HEK293 (cell line): ENCODE results near the gene IL12B.

Experiments
- CTCF ChIA-PET: fragments of 350-600 bp; formaldehyde crosslinking; extraction: SDS; loops from one replicate; lab custom pipeline; 2021; ENCODE audit warnings: antibody characterized with exemption; lab: Yijun Ruan, JAX
- POLR2A ChIA-PET: fragments of 300-600 bp; formaldehyde crosslinking; extraction: SDS; loops from one replicate; lab custom pipeline; 2020; ENCODE audit warnings: antibody characterized with exemption, inconsistent platforms; lab: Yijun Ruan, JAX
- H3K27ac ChIP-seq: fragments of 200-500 bp; sonication (Bioruptor generic); 2 replicates; pipeline ENCODE4 v1.5.1; 2014; ENCODE audit warnings: low read depth, low read length, control low read depth, inconsistent platforms; ENCODE audit errors: extremely low read depth
- H3K36me3 ChIP-seq, 2 experiments: fragments of 200-500 bp in 1 of 2; sonication (Bioruptor generic) in 1 of 2; 1 replicate in 1 of 2; 2 replicates in 1 of 2; pipeline ENCODE4 v1.5.1; 2014 to 2017; ENCODE audit warnings: inconsistent platforms in 2 of 2, low read length in 2 of 2; ENCODE audit not compliant: control insufficient read depth in 2 of 2, insufficient read depth in 1 of 2
- H3K4me1 ChIP-seq: fragments of 200-500 bp; sonication (Bioruptor generic); 2 replicates; pipeline ENCODE4 v1.5.1; 2014; ENCODE audit warnings: mild to moderate bottlenecking, low read length, inconsistent platforms; ENCODE audit not compliant: control insufficient read depth, insufficient read depth
- H3K4me3 ChIP-seq: 2 replicates; pipeline ENCODE4 v1.5.1; 2011; ENCODE audit warnings: low read depth, mild to moderate bottlenecking, control low read depth, low read length, moderate library complexity
- H3K9me3 ChIP-seq: fragments of 200-500 bp; sonication (Bioruptor generic); 2 replicates; pipeline ENCODE4 v1.5.1; 2014; ENCODE audit warnings: low read depth, low read length, inconsistent platforms; ENCODE audit not compliant: control insufficient read depth, insufficient read depth
- AEBP2 ChIP-seq: fragments of 450-650 bp; formaldehyde crosslinking; IDR thresholded peaks from 2 replicates; pipeline ENCODE4 v1.5.1; 2016; ENCODE audit warnings: missing biosample characterization, missing genetic modification characterization, borderline replicate concordance
- KLF8 ChIP-seq: fragments of 450-650 bp; formaldehyde crosslinking; IDR thresholded peaks from 2 replicates; pipeline ENCODE4 v1.5.1; 2016; ENCODE audit warnings: missing biosample characterization, missing genetic modification characterization
- MEIS1 ChIP-seq: sonication (generic); formaldehyde crosslinking; IDR thresholded peaks from 2 replicates; pipeline ENCODE4 v1.8.1; 2022; ENCODE audit warnings: missing genetic modification reagents, mild to moderate bottlenecking, borderline replicate concordance
- PRDM1 ChIP-seq: fragments of 450-650 bp; formaldehyde crosslinking; IDR thresholded peaks from 2 replicates; pipeline ENCODE4; 2016; ENCODE audit warnings: missing biosample characterization, missing genetic modification characterization
- SP7 ChIP-seq: fragments of 450-650 bp; formaldehyde crosslinking; IDR thresholded peaks from 2 replicates; pipeline ENCODE4 v1.5.1; 2016; ENCODE audit warnings: missing biosample characterization, missing genetic modification characterization
- ZBTB20 ChIP-seq: fragments of 450-650 bp; formaldehyde crosslinking; IDR thresholded peaks from 2 replicates; pipeline ENCODE4 v1.5.1; 2016; ENCODE audit warnings: missing biosample characterization, missing genetic modification characterization
- ZIC2 ChIP-seq: fragments of 450-650 bp; formaldehyde crosslinking; IDR thresholded peaks from 2 replicates; pipeline ENCODE4 v1.5.1; 2016; ENCODE audit warnings: missing biosample characterization, missing genetic modification characterization
- ZNF18 ChIP-seq: fragments of 450-650 bp; formaldehyde crosslinking; IDR thresholded peaks from 2 replicates; pipeline ENCODE4 v1.5.1; 2016; ENCODE audit warnings: missing biosample characterization, missing genetic modification characterization
- ZNF221 ChIP-seq: fragments of 450-650 bp; formaldehyde crosslinking; IDR thresholded peaks from 2 replicates; pipeline ENCODE4 v1.5.1; 2017; ENCODE audit warnings: missing biosample characterization, missing genetic modification characterization, borderline replicate concordance
- ZNF366 ChIP-seq: fragments of 450-650 bp; formaldehyde crosslinking; conservative IDR thresholded peaks from 2 replicates; pipeline ENCODE4 v1.5.1; 2016; ENCODE audit warnings: missing biosample characterization, missing genetic modification characterization
- ZNF391 ChIP-seq: fragments of 450-650 bp; formaldehyde crosslinking; IDR thresholded peaks from 2 replicates; pipeline ENCODE4 v1.5.1; 2016; ENCODE audit warnings: low read depth, missing biosample characterization, missing genetic modification characterization, borderline replicate concordance
- ZNF473 ChIP-seq: fragments of 450-650 bp; formaldehyde crosslinking; IDR thresholded peaks from 2 replicates; pipeline ENCODE4 v1.5.1; 2017; ENCODE audit warnings: missing biosample characterization, missing genetic modification characterization
- ZNF626 ChIP-seq: fragments of 450-650 bp; sonication (Bioruptor Pico); formaldehyde crosslinking; IDR thresholded peaks from 2 replicates; pipeline ENCODE4 v1.5.1; 2018; ENCODE audit warnings: missing biosample characterization, missing genetic modification characterization, inconsistent platforms
- ZNF654 ChIP-seq: fragments of 450-650 bp; formaldehyde crosslinking; IDR thresholded peaks from 2 replicates; pipeline ENCODE4 v1.5.1; 2016; ENCODE audit warnings: low read depth, missing biosample characterization, missing genetic modification characterization
- ZNF777 ChIP-seq: fragments of 450-650 bp; formaldehyde crosslinking; IDR thresholded peaks from 2 replicates; pipeline ENCODE4 v1.5.1; 2017; ENCODE audit warnings: missing biosample characterization, missing genetic modification characterization, borderline replicate concordance
- ZNF785 ChIP-seq: fragments of 450-650 bp; formaldehyde crosslinking; IDR thresholded peaks from 2 replicates; pipeline ENCODE4 v1.5.1; 2016; ENCODE audit warnings: missing biosample characterization, missing genetic modification characterization
- ZNF792 ChIP-seq: fragments of 450-650 bp; formaldehyde crosslinking; IDR thresholded peaks from 2 replicates; pipeline ENCODE4 v1.5.1; 2016; ENCODE audit warnings: missing biosample characterization, missing genetic modification characterization
- ZNF837 ChIP-seq: fragments of 450-650 bp; formaldehyde crosslinking; IDR thresholded peaks from 2 replicates; pipeline ENCODE4 v1.5.1; 2016; ENCODE audit warnings: missing biosample characterization, missing genetic modification characterization
- TF ChIP-seq, protein P1 (sequence below): fragments of 450-650 bp; formaldehyde crosslinking; IDR thresholded peaks from 2 replicates; pipeline ENCODE4 v1.5.1; 2016; ENCODE audit warnings: missing biosample characterization, missing genetic modification characterization, low read depth

Gene IL12B

DNA sequence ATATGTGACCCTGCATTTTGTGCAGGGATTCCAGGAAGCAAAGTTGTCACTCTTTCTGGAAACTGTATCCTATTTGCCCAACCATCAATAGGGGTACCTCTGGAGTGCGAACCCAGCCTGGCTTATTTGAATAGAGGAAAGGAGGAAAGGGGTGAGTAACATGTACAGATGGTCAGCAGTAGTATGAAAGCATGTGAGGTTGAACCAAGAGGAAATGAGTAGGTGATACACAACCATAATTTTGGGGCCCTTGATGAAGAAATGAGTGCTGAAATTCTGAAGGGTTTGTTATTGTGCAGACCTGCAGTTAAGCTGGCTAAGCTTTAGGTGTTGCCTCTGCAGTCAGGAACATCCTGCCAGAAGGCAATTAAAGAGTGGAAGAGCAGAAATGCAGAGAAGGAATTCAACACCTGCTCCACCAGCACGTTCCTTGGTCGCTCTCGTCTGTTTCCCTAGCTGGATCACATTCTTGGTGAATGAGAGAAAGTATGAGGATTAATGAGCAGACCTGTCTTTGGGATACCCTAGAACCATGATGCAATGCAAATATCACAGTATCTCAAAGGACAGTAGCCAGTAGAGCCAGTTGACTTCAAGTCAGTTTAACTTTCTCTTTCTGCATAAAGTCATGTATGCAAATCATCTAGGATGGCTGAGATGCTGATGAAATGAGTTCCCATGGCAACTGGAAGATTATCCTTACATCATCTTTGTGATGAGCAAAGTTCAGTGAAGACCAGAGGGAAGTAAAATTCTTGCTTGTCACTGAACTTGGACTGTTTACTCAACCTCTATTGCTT, 13.2 kb upstream of the IL12B start:
- Histone ChIP-seq H3K4me3 (no peak overlapping the region), H3K27ac (no peak overlapping the region), H3K36me3 (no peaks in the 10 kb centered on the region), H3K9me3 (no peaks in the 10 kb centered on the region), H3K4me1 (peaks cover 6% of the 10 kb centered on the region)
- CTCF ChIA-PET: interaction anchor here (0.5 to 0.8 kb wide), 2 partner anchors 18 to 599 kb away, joined by 3 read pairs; no protein-coding TSS in a partner anchor
- POLR2A ChIA-PET: no interaction called here
- TF ChIP-seq ZNF366 (no peak), ZNF654 (no peak), ZNF777 (tag by site-specific recombination) (no peak), SP7 (tag by site-specific recombination) (no peak), ZNF837 (tag by site-specific recombination) (no peak), MEIS1 (CRISPR knock-in tag) (no peak), ZNF18 (tag by site-specific recombination) (no peak), ZNF785 (tag by site-specific recombination) (no peak), ZNF391 (no peak), ZNF626 (tag by site-specific recombination) (no peak), ZNF792 (no peak), AEBP2 (tag by site-specific recombination) (no peak), ZIC2 (no peak), ZNF473 (no peak), ZBTB20 (tag by site-specific recombination) (no peak), ZNF221 (tag by site-specific recombination) (no peak)

DNA sequence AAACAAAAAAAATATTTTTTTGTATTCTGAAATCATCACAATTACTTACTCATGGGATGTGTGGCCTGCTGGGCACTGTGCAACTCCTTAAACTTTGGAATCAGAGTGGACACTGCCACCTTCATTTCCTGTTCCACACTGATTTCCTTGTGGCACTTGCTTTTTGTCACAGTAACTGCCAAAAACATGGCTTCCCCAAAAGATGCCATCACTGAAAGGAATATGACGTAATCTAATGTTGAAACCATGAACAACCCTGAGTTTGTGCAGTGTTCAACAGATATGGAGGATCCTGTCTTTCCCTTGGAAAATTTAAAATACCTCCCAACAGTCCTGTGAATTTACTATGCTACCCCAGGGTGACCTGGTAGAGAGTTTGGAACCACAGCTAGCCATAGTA, 12.6 kb upstream of the IL12B start:
- TF ChIP-seq KLF8: no peak
- TF ChIP-seq, protein P1, sequence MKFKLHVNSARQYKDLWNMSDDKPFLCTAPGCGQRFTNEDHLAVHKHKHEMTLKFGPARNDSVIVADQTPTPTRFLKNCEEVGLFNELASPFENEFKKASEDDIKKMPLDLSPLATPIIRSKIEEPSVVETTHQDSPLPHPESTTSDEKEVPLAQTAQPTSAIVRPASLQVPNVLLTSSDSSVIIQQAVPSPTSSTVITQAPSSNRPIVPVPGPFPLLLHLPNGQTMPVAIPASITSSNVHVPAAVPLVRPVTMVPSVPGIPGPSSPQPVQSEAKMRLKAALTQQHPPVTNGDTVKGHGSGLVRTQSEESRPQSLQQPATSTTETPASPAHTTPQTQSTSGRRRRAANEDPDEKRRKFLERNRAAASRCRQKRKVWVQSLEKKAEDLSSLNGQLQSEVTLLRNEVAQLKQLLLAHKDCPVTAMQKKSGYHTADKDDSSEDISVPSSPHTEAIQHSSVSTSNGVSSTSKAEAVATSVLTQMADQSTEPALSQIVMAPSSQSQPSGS: peak; percentile 30; the same call in 1 of the 2 replicates
- no peak for TF ChIP-seq PRDM1
- ChIA-PET CTCF (no interaction called here), POLR2A (no interaction called here)
- no peaks in the 10 kb centered on the region for H3K9me3 ChIP-seq
- no peak overlapping the region for H3K4me3 ChIP-seq
- no peak overlapping the region for H3K27ac ChIP-seq
- no peaks in the 10 kb centered on the region for H3K36me3 ChIP-seq
- H3K4me1 ChIP-seq: peaks cover 6% of the 10 kb centered on the region
